B cell (primary cell): ENCODE measurements around the gene DHDH.

ENCODE experiments used
- CTCF ChIP-seq: fragments of 200-600 bp; IDR thresholded peaks from one replicate; pipeline ENCODE4 v1.8.0; 2022; ENCODE audit warnings: antibody characterized with exemption, mild to moderate bottlenecking
- EZH2 ChIP-seq: IDR thresholded peaks from 2 replicates; pipeline ENCODE4 v1.6.1; 2012; ENCODE audit warnings: borderline replicate concordance, low read depth, mild to moderate bottlenecking, moderate library complexity, low read length; ENCODE audit not compliant: insufficient read depth, poor library complexity, severe bottlenecking

- no peak for TF ChIP-seq CTCF
- TF ChIP-seq EZH2: no peak
These were observed 48.8 kb downstream of the DHDH start for GRCh38 chr19:48982280-48982679.
